HEK293T (cell line): ENCODE data around the gene CDH2.

Experiments used
- CTCF ChIA-PET: fragments of 350-600 bp; formaldehyde crosslinking; extraction: SDS; loops from one replicate; lab custom pipeline; 2021; ENCODE audit warnings: antibody characterized with exemption, inconsistent platforms; lab: Yijun Ruan, JAX
- POLR2A ChIA-PET: fragments of 350-600 bp; formaldehyde crosslinking; extraction: SDS; loops from one replicate; lab custom pipeline; 2020; ENCODE audit warnings: antibody characterized with exemption, inconsistent platforms; lab: Yijun Ruan, JAX
- DNase-seq: peaks from one replicate; pipeline ENCODE4 v3.0.0; 2012; ENCODE audit warnings: mixed read lengths; ENCODE audit errors: extremely low spot score
- ARNT ChIP-seq: fragments of 450-650 bp; IDR thresholded peaks from 2 replicates; pipeline ENCODE4 v1.6.1; 2017; ENCODE audit warnings: mild to moderate bottlenecking
- BHLHE40 ChIP-seq: fragments of 450-650 bp; IDR thresholded peaks from 2 replicates; pipeline ENCODE4 v1.6.1; 2016; ENCODE audit warnings: mild to moderate bottlenecking, moderate library complexity, borderline replicate concordance
- CTBP1 ChIP-seq: fragments of 450-650 bp; IDR thresholded peaks from 2 replicates; pipeline ENCODE4 v1.6.1; 2016; ENCODE audit warnings: borderline replicate concordance
- ELF4 ChIP-seq: fragments of 450-650 bp; IDR thresholded peaks from 2 replicates; pipeline ENCODE4 v1.6.1; 2017; ENCODE audit warnings: antibody characterized with exemption
- FOXA1 ChIP-seq: fragments of 450-650 bp; IDR thresholded peaks from 2 replicates; pipeline ENCODE4 v1.6.1; 2016; ENCODE audit warnings: mild to moderate bottlenecking
- FOXK2 ChIP-seq: fragments of 450-650 bp; IDR thresholded peaks from 2 replicates; pipeline ENCODE4 v1.6.1; 2016; ENCODE audit warnings: mild to moderate bottlenecking
- FOXM1 ChIP-seq: fragments of 450-650 bp; IDR thresholded peaks from 2 replicates; pipeline ENCODE4 v1.6.1; 2017; ENCODE audit warnings: mild to moderate bottlenecking, borderline replicate concordance
- HDGF ChIP-seq: fragments of 450-650 bp; IDR thresholded peaks from 2 replicates; pipeline ENCODE4 v1.6.1; 2017; ENCODE audit warnings: antibody characterized with exemption, borderline replicate concordance
- L3MBTL2 ChIP-seq: fragments of 450-650 bp; conservative IDR thresholded peaks from 2 replicates; pipeline ENCODE4 v1.6.1; 2016; ENCODE audit warnings: mild to moderate bottlenecking
- LEF1 ChIP-seq: fragments of 450-650 bp; IDR thresholded peaks from 2 replicates; pipeline ENCODE4 v1.6.1; 2017; ENCODE audit warnings: mild to moderate bottlenecking, borderline replicate concordance
- NFRKB ChIP-seq: fragments of 450-650 bp; IDR thresholded peaks from 2 replicates; pipeline ENCODE4 v1.6.1; 2016; ENCODE audit warnings: mild to moderate bottlenecking, moderate library complexity
- PKNOX1 ChIP-seq: fragments of 450-650 bp; IDR thresholded peaks from 2 replicates; pipeline ENCODE4 v1.6.1; 2016
- SP1 ChIP-seq: fragments of 450-650 bp; IDR thresholded peaks from 2 replicates; pipeline ENCODE4 v1.6.1; 2017
- SUZ12 ChIP-seq: fragments of 450-650 bp; IDR thresholded peaks from 2 replicates; pipeline ENCODE4 v1.6.1; 2016; ENCODE audit warnings: mild to moderate bottlenecking
- TARDBP ChIP-seq: fragments of 450-650 bp; IDR thresholded peaks from 2 replicates; pipeline ENCODE4 v1.6.1; 2016
- ZNF384 ChIP-seq: fragments of 450-650 bp; IDR thresholded peaks from 2 replicates; pipeline ENCODE4 v1.6.1; 2016

CDH2 gene

GRCh38 chr18:28044036-28044435 is 132.9 kb downstream of the CDH2 start:
- POLR2A ChIA-PET: no interaction called here
- no peak for DNase-seq
- CTCF ChIA-PET: no interaction called here
- no peak for TF ChIP-seq L3MBTL2
- TF ChIP-seq ARNT: no peak
- no peak for TF ChIP-seq PKNOX1

GRCh38 chr18:28043631-28044030 is 133.3 kb downstream of the CDH2 start:
- ChIA-PET POLR2A (no interaction called here), CTCF (no interaction called here)
- DNase-seq: no peak
- TF ChIP-seq ARNT: no peak
- TF ChIP-seq SP1: no peak
- no peak for TF ChIP-seq ZNF384
- no peak for TF ChIP-seq CTBP1
- TF ChIP-seq TARDBP: no peak
- TF ChIP-seq FOXK2: no peak
- TF ChIP-seq HDGF: no peak
- no peak for TF ChIP-seq ELF4
- no peak for TF ChIP-seq BHLHE40
- no peak for TF ChIP-seq NFRKB
- no peak for TF ChIP-seq FOXA1
- no peak for TF ChIP-seq LEF1

GRCh38 chr18:28041366-28041765 is 135.6 kb downstream of the CDH2 start:
- DNase-seq: no peak
- ChIA-PET CTCF (no interaction called here), POLR2A (no interaction called here)
- TF ChIP-seq LEF1 (no peak), BHLHE40 (no peak), ARNT (no peak)

GRCh38 chr18:28040716-28041115 is 136.2 kb downstream of the CDH2 start:
- no peak for TF ChIP-seq TARDBP
- no peak for TF ChIP-seq CTBP1
- no peak for TF ChIP-seq SP1
- TF ChIP-seq ELF4: no peak
- no peak for TF ChIP-seq FOXA1
- TF ChIP-seq ZNF384: no peak
- TF ChIP-seq L3MBTL2: no peak
- no peak for TF ChIP-seq PKNOX1
- TF ChIP-seq HDGF: no peak
- POLR2A ChIA-PET: no interaction called here

GRCh38 chr18:28040211-28040610 is 136.7 kb downstream of the CDH2 start:
- POLR2A ChIA-PET: no interaction called here
- CTCF ChIA-PET: interaction anchor here (0.7 kb wide), 1 partner anchor 15 kb away, joined by 3 read pairs; no protein-coding TSS in a partner anchor
- DNase-seq: no peak
- TF ChIP-seq CTBP1 (no peak), L3MBTL2 (no peak), SUZ12 (no peak), FOXK2 (no peak), LEF1 (no peak), ELF4 (no peak), ARNT (no peak), PKNOX1 (no peak), SP1 (no peak)

More at GRCh38 chr18:28040716-28041115, 136.2 kb downstream of the CDH2 start:
- DNase-seq: no peak
- CTCF ChIA-PET: no interaction called here

- POLR2A ChIA-PET: no interaction called here
- DNase-seq: no peak
- CTCF ChIA-PET: interaction anchor here (0.7 kb wide), 1 partner anchor 16 kb away, joined by 3 read pairs; no protein-coding TSS in a partner anchor
- TF ChIP-seq FOXM1 (no peak), L3MBTL2 (no peak), FOXA1 (no peak), SP1 (no peak), FOXK2 (no peak), HDGF (no peak), CTBP1 (no peak), NFRKB (no peak), TARDBP (no peak)
These were observed 137.2 kb downstream of the CDH2 start for GRCh38 chr18:28039691-28040090.

GRCh38 chr18:28039078-28039477 is 137.9 kb downstream of the CDH2 start:
- DNase-seq: no peak
- ChIA-PET POLR2A (no interaction called here), CTCF (interaction anchor here (0.5 kb wide), 1 partner anchor 40 kb away, joined by 3 read pairs; no protein-coding TSS in a partner anchor)
- TF ChIP-seq ELF4 (no peak), BHLHE40 (no peak), FOXM1 (no peak), TARDBP (no peak), LEF1 (no peak), PKNOX1 (no peak), HDGF (no peak), SP1 (no peak), FOXK2 (no peak), CTBP1 (no peak), SUZ12 (no peak), NFRKB (no peak), L3MBTL2 (no peak), FOXA1 (no peak), ARNT (no peak), ZNF384 (no peak)
